Astrocyte (in vitro differentiated cells and primary cell): ENCODE results near the gene CHD9NB. TPM values are rescaled to one million over a fixed set of nuclear protein-coding genes. Genes with fewer than 3 reads are reported as not detected.
"Not testable (repeated sequence)": the region's sequence is repeated elsewhere in the genome, so short reads cannot be mapped to it uniquely, and the experiment has no call there.

Source experiments
- DNase-seq: peaks from one replicate; pipeline ENCODE4 v3.0.0-alpha.2; 2010; ENCODE audit warnings: low read depth
- FAIRE-seq: peaks from 2 replicates; lab custom pipeline; 2011; peaks lifted over from hg19 to GRCh38; lab: Jason Lieb, UNC
- H2AFZ ChIP-seq: 2 replicates; pipeline ENCODE4 v1.6.0; 2012; ENCODE audit warnings: low read depth, low read length, inconsistent platforms
- H3K27ac ChIP-seq: 2 replicates; pipeline ENCODE4 v1.5.1; 2011; ENCODE audit warnings: low read depth, low read length, inconsistent platforms
- H3K27me3 ChIP-seq: 2 replicates; pipeline ENCODE4 v1.6.0; 2011; ENCODE audit warnings: low read length, inconsistent platforms; ENCODE audit not compliant: insufficient read depth
- H3K36me3 ChIP-seq: 2 replicates; pipeline ENCODE4 v1.5.1; 2011; ENCODE audit warnings: low read length, inconsistent platforms; ENCODE audit not compliant: insufficient read depth
- H3K4me1 ChIP-seq: 2 replicates; pipeline ENCODE4 v1.5.1; 2011; ENCODE audit warnings: low read length, inconsistent platforms; ENCODE audit not compliant: insufficient read depth
- H3K4me2 ChIP-seq: 2 replicates; pipeline ENCODE4 v1.6.0; 2012; ENCODE audit warnings: low read length, inconsistent platforms
- H3K4me3 ChIP-seq: 2 replicates; pipeline ENCODE4 v1.5.1; 2011; ENCODE audit warnings: low read depth, mild to moderate bottlenecking, low read length, inconsistent platforms; ENCODE audit not compliant: insufficient read depth
- H3K79me2 ChIP-seq: 2 replicates; pipeline ENCODE4 v1.6.0; 2012; ENCODE audit warnings: mild to moderate bottlenecking, low read length, inconsistent platforms; ENCODE audit not compliant: insufficient read depth
- H3K9ac ChIP-seq: 2 replicates; pipeline ENCODE4 v1.6.0; 2012; ENCODE audit warnings: mild to moderate bottlenecking, low read length, inconsistent platforms
- H3K9me3 ChIP-seq: 2 replicates; pipeline ENCODE4 v1.5.1; 2012; ENCODE audit warnings: low read depth, mild to moderate bottlenecking, low read length, inconsistent platforms; ENCODE audit not compliant: insufficient read depth
- H4K20me1 ChIP-seq: 2 replicates; pipeline ENCODE4 v1.6.0; 2012; ENCODE audit warnings: low read length, inconsistent platforms; ENCODE audit not compliant: insufficient read depth
- H3K27ac Mint-ChIP-seq: one replicate; pipeline ENCODE4 v1.8.0; 2021; ENCODE audit warnings: mild to moderate bottlenecking, mixed read lengths; ENCODE audit not compliant: unreplicated experiment
- H3K27me3 Mint-ChIP-seq: one replicate; pipeline ENCODE4 v1.8.0; 2021; ENCODE audit warnings: low read depth, mixed read lengths; ENCODE audit not compliant: unreplicated experiment
- H3K36me3 Mint-ChIP-seq: one replicate; pipeline ENCODE4 v1.8.0; 2021; ENCODE audit warnings: low read depth, mixed read lengths; ENCODE audit not compliant: unreplicated experiment
- H3K4me1 Mint-ChIP-seq: one replicate; pipeline ENCODE4 v1.8.0; 2021; ENCODE audit warnings: low read depth, mixed read lengths; ENCODE audit not compliant: unreplicated experiment
- H3K4me3 Mint-ChIP-seq: one replicate; pipeline ENCODE4 v1.8.0; 2021; ENCODE audit warnings: mild to moderate bottlenecking, moderate library complexity, mixed read lengths; ENCODE audit not compliant: unreplicated experiment
- H3K9me3 Mint-ChIP-seq: one replicate; pipeline ENCODE4 v1.8.0; 2021; ENCODE audit warnings: mild to moderate bottlenecking, mixed read lengths; ENCODE audit not compliant: unreplicated experiment
- CTCF ChIP-seq: IDR thresholded peaks from 2 replicates; pipeline ENCODE4 v1.5.1; 2011; ENCODE audit warnings: low read depth, mild to moderate bottlenecking, inconsistent platforms, low read length, moderate library complexity; ENCODE audit not compliant: insufficient read depth
- EZH2 ChIP-seq: IDR thresholded peaks from 2 replicates; pipeline ENCODE4 v1.6.1; 2012; ENCODE audit warnings: mild to moderate bottlenecking, low read length, inconsistent platforms; ENCODE audit not compliant: insufficient read depth
- total RNA-seq: library from RNA; stranded (reverse); gene quantifications from 2 replicates; pipeline ENCODE4 v1.2.1, GENCODE V29; 2021

The CHD9NB gene
- total RNA-seq, 1 donor from 2014 or later = 3.3 TPM

GRCh38 chr16:53040788-53041187 lies 11.9 kb downstream of the CHD9NB start:
- no peak overlapping the region for H3K27ac ChIP-seq
- H2AFZ ChIP-seq = no peak overlapping the region
- no peaks in the 10 kb centered on the region for H3K36me3 ChIP-seq
- peaks cover 31% of the 10 kb centered on the region for H3K4me1 Mint-ChIP-seq
- no peaks in the 10 kb centered on the region for H4K20me1 ChIP-seq
- no peak overlapping the region for H3K4me3 Mint-ChIP-seq
- peaks cover 9% of the 10 kb centered on the region for H3K9me3 Mint-ChIP-seq
- no peak overlapping the region for H3K4me2 ChIP-seq
- H3K36me3 Mint-ChIP-seq = peaks cover 11% of the 10 kb centered on the region
- no peak for FAIRE-seq
- no peak overlapping the region for H3K4me3 ChIP-seq
- no peak for DNase-seq
- no peak overlapping the region for H3K27ac Mint-ChIP-seq
- peaks cover 13% of the 10 kb centered on the region for H3K27me3 ChIP-seq
- H3K4me1 ChIP-seq = no peaks in the 10 kb centered on the region
- H3K9me3 ChIP-seq = no peaks in the 10 kb centered on the region
- H3K27me3 Mint-ChIP-seq = no peaks in the 10 kb centered on the region
- TF ChIP-seq CTCF (no peak), EZH2 (no peak)
- H3K79me2 ChIP-seq = no peaks in the 10 kb centered on the region
- H3K9ac ChIP-seq = no peak overlapping the region

- not testable (repeated sequence) for FAIRE-seq, H4K20me1 ChIP-seq, H3K27me3 Mint-ChIP-seq, H2AFZ ChIP-seq, DNase-seq, H3K9ac ChIP-seq, H3K4me3 Mint-ChIP-seq, H3K27ac Mint-ChIP-seq, H3K27me3 ChIP-seq, H3K4me3 ChIP-seq, H3K4me2 ChIP-seq, H3K27ac ChIP-seq, H3K4me1 ChIP-seq, H3K79me2 ChIP-seq, H3K9me3 ChIP-seq, H3K36me3 ChIP-seq
- Mint-ChIP-seq H3K9me3 (peaks cover 11% of the 10 kb centered on the region), H3K36me3 (peaks cover 10% of the 10 kb centered on the region), H3K4me1 (peaks cover 20% of the 10 kb centered on the region)
These were observed 16.0 kb downstream of the CHD9NB start for GRCh38 chr16:53036711-53037110.

- Histone ChIP-seq H3K36me3 (no peaks in the 10 kb centered on the region), H3K79me2 (no peaks in the 10 kb centered on the region), H3K4me2 (no peak overlapping the region), H3K27ac (no peak overlapping the region), H3K4me1 (no peaks in the 10 kb centered on the region), H4K20me1 (no peaks in the 10 kb centered on the region), H3K9me3 (no peaks in the 10 kb centered on the region), H3K27me3 (no peaks in the 10 kb centered on the region), H2AFZ (no peak overlapping the region), H3K9ac (no peak overlapping the region), H3K4me3 (no peak overlapping the region)
- Mint-ChIP-seq H3K36me3 (peaks cover 10% of the 10 kb centered on the region), H3K27me3 (no peaks in the 10 kb centered on the region), H3K4me3 (no peak overlapping the region), H3K9me3 (peaks cover 11% of the 10 kb centered on the region), H3K27ac (no peak overlapping the region), H3K4me1 (peaks cover 15% of the 10 kb centered on the region)
- FAIRE-seq (no peak), DNase-seq (no peak)
- TF ChIP-seq EZH2 (no peak), CTCF (no peak)
These were observed 16.6 kb downstream of the CHD9NB start for GRCh38 chr16:53036066-53036465.
